Activated CD4-positive, alpha-beta T cell treated with anti-CD3 and anti-CD28 coated beads, Interleukin-2, amount 10 ng/mL, durations not matched to agents 7 days and 5 days (primary cell): ENCODE results near the gene C1D. TPM values are rescaled to one million over a fixed set of nuclear protein-coding genes. Genes with fewer than 3 reads are reported as not detected.

Source experiments
- CTCF ChIA-PET: fragments of 350-600 bp; sonication (Branson Sonifier 250); formaldehyde crosslinking; loops from one replicate; lab custom pipeline; 2021; ENCODE audit warnings: antibody characterized with exemption; lab: Charles Lee
- POLR2A ChIA-PET: fragments of 350-600 bp; sonication (Branson Sonifier 250); formaldehyde crosslinking; loops from one replicate; lab custom pipeline; 2021; ENCODE audit warnings: antibody characterized with exemption; lab: Charles Lee
- DNase-seq: peaks from one replicate; pipeline ENCODE4 v3.0.0-alpha.2; 2020
- H3K27ac Mint-ChIP-seq: one replicate; pipeline ENCODE4 v1.8.0; 2021; ENCODE audit warnings: mild to moderate bottlenecking, moderate library complexity, mixed read lengths
- H3K27me3 Mint-ChIP-seq: one replicate; pipeline ENCODE4 v1.8.0; 2021; ENCODE audit warnings: mixed read lengths
- H3K36me3 Mint-ChIP-seq: one replicate; pipeline ENCODE4 v1.8.0; 2021; ENCODE audit warnings: low read depth, mixed read lengths
- H3K4me1 Mint-ChIP-seq: one replicate; pipeline ENCODE4 v1.8.0; 2021; ENCODE audit warnings: mixed read lengths
- H3K4me3 Mint-ChIP-seq: one replicate; pipeline ENCODE4 v1.8.0; 2021; ENCODE audit warnings: mild to moderate bottlenecking, moderate library complexity, mixed read lengths
- H3K9me3 Mint-ChIP-seq: one replicate; pipeline ENCODE4 v1.8.0; 2021; ENCODE audit warnings: mixed read lengths
- total RNA-seq, 2 experiments: library from RNA; stranded (reverse); gene quantifications; one replicate each; pipeline ENCODE4 v1.2.3, GENCODE V29; 2021

Gene C1D
- total RNA-seq, 2 experiments from 2014 or later = 14.6 to 14.7 TPM

DNA sequence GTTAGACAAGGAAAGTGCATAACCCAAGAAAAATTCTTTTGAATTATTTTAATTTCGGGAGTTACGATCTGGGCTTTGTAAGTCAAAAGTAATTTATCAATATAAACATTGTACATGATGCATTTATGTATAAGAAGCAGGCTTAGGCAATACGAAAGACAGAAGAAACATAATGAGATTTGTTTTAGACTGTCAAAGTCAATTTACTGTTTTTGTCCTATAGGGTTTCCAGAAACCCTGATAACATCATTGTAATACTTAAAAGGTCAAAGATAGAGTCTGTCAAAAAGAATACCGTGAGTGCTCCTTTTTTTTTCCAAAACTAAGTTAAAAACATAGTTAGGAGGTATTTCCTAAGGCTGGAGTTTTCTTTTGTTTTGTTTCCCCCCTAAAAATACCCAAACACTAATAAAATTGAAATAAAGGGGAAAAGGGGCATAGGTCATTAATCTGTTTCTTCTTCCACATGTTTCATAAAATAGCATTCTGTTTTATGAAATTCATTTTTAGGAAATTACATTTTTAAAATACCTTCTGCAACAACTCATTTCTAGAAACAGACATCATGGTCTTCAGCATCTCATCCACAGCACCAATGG is 16.1 kb downstream of the C1D start:
- POLR2A ChIA-PET = no interaction called here
- no peak for DNase-seq
- Mint-ChIP-seq H3K27me3 (no peaks in the 10 kb centered on the region), H3K36me3 (peaks cover 12% of the 10 kb centered on the region), H3K4me3 (no peak overlapping the region), H3K4me1 (peaks cover 6% of the 10 kb centered on the region), H3K9me3 (no peaks in the 10 kb centered on the region), H3K27ac (no peak overlapping the region)
- CTCF ChIA-PET = no interaction called here

DNA sequence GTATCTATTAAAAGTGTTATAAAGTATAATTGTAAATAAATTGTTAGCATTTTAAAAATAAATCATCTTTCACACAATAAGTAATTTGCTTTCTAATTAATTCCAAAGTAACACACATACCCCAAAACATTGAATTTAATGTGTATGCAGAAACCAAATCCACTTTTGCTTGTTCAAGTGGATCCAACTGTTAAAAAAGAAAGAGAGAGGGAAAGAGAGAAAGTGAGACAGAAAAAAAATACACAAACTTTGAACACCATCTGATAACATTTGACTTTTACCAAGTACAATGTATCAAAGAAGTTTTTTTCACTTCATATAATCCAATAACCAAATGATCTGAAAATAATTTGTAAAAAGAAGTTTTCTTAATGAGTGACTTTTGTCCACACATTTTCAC is 16.6 kb downstream of the C1D start:
- no peaks in the 10 kb centered on the region for H3K9me3 Mint-ChIP-seq
- peaks cover 15% of the 10 kb centered on the region for H3K36me3 Mint-ChIP-seq
- no peak for DNase-seq
- H3K4me1 Mint-ChIP-seq = peaks cover 4% of the 10 kb centered on the region
- no peak overlapping the region for H3K4me3 Mint-ChIP-seq
- H3K27me3 Mint-ChIP-seq = no peaks in the 10 kb centered on the region
- CTCF ChIA-PET = no interaction called here
- no peak overlapping the region for H3K27ac Mint-ChIP-seq
- POLR2A ChIA-PET = no interaction called here

DNA sequence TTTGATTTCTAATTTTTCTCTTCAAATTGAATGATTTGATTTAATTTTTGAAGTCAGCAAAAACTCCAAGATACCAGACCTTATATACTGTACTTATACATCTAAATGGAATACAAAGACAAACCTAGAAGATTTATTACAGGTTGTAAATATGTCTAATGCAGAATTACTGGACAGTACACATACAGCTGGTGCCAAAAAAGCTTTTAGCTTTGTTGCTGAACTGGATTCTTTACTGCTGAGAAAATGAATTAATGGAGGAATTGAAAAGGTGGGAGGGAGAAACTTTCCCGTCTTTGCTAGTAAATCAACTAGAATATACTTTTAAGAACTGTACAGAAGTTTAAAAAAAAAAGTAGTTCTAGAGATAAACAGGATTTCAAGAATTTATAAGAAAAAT is 17.5 kb downstream of the C1D start:
- Mint-ChIP-seq H3K9me3 (no peaks in the 10 kb centered on the region), H3K4me1 (peaks cover 4% of the 10 kb centered on the region), H3K27ac (no peak overlapping the region), H3K4me3 (no peak overlapping the region), H3K36me3 (peaks cover 15% of the 10 kb centered on the region), H3K27me3 (no peaks in the 10 kb centered on the region)
- no peak for DNase-seq
- ChIA-PET CTCF (no interaction called here), POLR2A (no interaction called here)

DNA sequence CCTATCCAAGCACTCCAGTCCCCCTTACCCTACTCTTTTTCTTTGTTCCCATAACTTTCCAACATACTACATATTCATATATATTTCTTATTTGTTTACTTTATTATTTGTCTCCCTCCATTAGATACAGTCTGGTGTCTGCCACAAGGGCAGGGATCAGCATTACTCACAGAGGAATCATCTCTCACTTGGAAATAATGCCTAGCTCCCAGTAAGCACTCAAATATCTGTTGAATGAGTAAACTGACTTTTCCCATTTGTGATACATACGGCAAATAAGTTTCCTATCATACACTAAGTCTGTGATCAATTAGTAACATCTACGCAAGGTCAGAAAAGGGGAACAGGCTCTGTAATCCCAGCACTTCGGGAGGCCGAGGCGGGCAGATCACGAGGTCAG is 18.7 kb downstream of the C1D start:
- POLR2A ChIA-PET = no interaction called here
- Mint-ChIP-seq H3K4me1 (peaks cover 3% of the 10 kb centered on the region), H3K36me3 (peaks cover 15% of the 10 kb centered on the region), H3K27ac (no peak overlapping the region), H3K4me3 (no peak overlapping the region), H3K27me3 (no peaks in the 10 kb centered on the region), H3K9me3 (no peaks in the 10 kb centered on the region)
- CTCF ChIA-PET = no interaction called here
- DNase-seq = no peak

DNA sequence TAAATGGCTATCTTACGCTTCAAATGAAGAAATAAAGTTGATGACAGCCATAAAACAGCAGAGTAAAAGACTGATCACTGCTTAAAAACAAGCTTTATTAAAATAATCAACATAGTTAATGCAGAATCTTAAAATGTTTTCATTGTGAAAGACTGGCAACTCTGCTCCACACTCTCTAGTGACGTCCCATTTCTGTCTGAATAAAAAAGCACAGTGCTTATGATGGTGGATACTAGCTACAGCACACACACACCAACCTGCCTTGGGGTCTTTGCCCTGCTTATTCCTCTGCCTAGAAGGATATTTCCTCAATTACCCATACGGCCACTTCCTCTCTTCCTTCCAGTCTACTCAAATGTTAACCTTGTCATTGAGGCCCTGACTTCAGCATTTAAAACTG is 19.1 kb downstream of the C1D start:
- no peak for DNase-seq
- H3K36me3 Mint-ChIP-seq = peaks cover 15% of the 10 kb centered on the region
- H3K4me1 Mint-ChIP-seq = peaks cover 2% of the 10 kb centered on the region
- ChIA-PET CTCF (no interaction called here), POLR2A (no interaction called here)
- no peak overlapping the region for H3K27ac Mint-ChIP-seq
- H3K27me3 Mint-ChIP-seq = no peaks in the 10 kb centered on the region
- no peaks in the 10 kb centered on the region for H3K9me3 Mint-ChIP-seq
- no peak overlapping the region for H3K4me3 Mint-ChIP-seq

DNA sequence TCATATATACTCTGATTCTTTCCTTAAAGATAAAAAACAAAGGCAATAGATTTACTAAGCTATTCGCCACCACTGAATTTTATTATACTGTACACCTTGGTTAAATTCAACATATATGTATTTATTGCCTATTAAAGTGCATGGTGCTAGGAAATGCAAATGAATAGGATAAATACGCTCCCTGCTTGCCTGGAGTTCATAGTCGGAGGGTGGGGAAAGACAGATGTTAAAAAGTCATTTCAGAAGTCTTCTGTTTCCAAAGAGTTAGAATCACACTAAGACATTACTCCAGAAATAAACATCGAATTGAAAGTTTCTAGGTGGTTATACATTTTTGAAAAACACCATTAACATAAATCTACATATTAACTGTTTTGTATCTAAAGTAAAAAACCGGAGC is 19.8 kb downstream of the C1D start:
- H3K9me3 Mint-ChIP-seq = no peaks in the 10 kb centered on the region
- CTCF ChIA-PET = no interaction called here
- no peaks in the 10 kb centered on the region for H3K27me3 Mint-ChIP-seq
- H3K27ac Mint-ChIP-seq = no peak overlapping the region
- POLR2A ChIA-PET = no interaction called here
- peaks cover 13% of the 10 kb centered on the region for H3K36me3 Mint-ChIP-seq
- no peak for DNase-seq
- no peaks in the 10 kb centered on the region for H3K4me1 Mint-ChIP-seq
- no peak overlapping the region for H3K4me3 Mint-ChIP-seq

DNA sequence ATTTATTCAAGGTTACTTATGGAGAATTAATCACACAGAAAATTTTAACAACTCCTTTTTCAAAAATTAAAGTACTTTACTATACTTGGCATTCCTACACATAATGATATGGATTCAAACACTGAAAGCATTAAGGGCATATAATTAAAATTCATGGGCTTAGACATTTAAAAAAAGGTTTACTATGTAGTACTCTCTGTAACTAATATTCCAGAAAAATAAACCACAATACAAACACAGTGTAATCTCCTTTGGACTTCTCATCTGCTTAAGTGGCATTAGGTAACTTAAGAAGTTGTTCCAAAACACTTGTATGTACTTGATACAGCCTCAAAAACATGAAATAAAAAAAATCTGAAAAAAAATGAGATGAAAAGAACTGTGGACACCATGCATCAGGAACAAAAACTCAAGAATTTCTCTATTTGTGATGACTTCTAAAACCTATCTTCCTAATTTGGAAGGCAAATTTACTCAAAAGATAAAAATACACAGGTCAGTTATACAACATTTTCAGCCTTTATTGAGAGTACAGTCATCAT is 21.0 kb downstream of the C1D start:
- POLR2A ChIA-PET = no interaction called here
- CTCF ChIA-PET = interaction anchor here (1.8 kb wide), 1 partner anchor 21 kb away, joined by 4 read pairs; the partner anchor contains the start of gene C1D
- peaks cover 13% of the 10 kb centered on the region for H3K36me3 Mint-ChIP-seq

DNA sequence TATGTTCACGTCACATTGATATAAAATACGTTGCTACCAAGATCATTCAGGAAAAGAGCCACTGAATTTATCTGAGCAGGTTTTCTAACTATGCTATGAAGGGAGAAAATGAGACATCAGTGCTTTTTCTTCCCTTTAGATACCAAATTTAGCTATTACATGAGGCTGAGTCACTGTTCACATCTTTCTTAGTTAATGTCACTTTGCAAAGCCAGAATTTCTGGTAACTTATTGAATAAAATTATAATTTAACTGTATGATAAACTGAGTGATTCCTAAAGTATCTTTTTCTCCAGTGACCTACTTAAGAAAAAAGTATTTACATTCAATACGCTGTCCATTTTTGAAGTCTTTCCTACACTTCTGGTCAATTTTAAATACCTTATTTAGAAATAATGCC is 22.7 kb downstream of the C1D start:
- Mint-ChIP-seq H3K27ac (no peak overlapping the region), H3K4me3 (no peak overlapping the region), H3K36me3 (peaks cover 9% of the 10 kb centered on the region), H3K4me1 (no peaks in the 10 kb centered on the region), H3K9me3 (no peaks in the 10 kb centered on the region), H3K27me3 (peaks cover 2% of the 10 kb centered on the region)
- ChIA-PET POLR2A (no interaction called here), CTCF (interaction anchor here (1.2 to 1.8 kb wide), 2 partner anchors 9 to 23 kb away, joined by 3 to 4 read pairs; partner anchors contain the start of gene C1D)
- DNase-seq = no peak

More for the DNA sequence above, 21.0 kb downstream of the C1D start:
- no peak for DNase-seq
- no peaks in the 10 kb centered on the region for H3K4me1 Mint-ChIP-seq
- H3K4me3 Mint-ChIP-seq = no peak overlapping the region
- no peaks in the 10 kb centered on the region for H3K27me3 Mint-ChIP-seq
- no peaks in the 10 kb centered on the region for H3K9me3 Mint-ChIP-seq
- no peak overlapping the region for H3K27ac Mint-ChIP-seq

DNA sequence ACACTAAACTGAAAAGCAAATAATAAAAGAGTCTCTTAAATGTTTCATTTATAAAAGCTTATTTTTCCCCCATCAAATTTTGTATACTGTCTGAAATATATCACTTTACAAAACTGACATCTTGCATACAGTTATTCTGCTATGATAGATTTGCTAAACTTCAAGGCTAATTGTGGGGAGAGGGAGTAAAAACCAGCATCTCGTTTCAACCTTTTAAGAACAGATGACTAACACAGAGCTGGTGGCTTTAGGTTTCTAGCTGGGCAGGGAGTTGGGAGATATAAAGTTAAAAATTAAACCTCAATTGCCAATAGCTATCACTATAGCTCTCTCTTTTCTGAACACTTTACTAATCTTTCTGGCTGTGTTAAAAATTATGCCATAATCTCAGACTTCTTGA is 23.5 kb downstream of the C1D start:
- CTCF ChIA-PET = no interaction called here
- no peaks in the 10 kb centered on the region for H3K4me1 Mint-ChIP-seq
- POLR2A ChIA-PET = no interaction called here

DNA sequence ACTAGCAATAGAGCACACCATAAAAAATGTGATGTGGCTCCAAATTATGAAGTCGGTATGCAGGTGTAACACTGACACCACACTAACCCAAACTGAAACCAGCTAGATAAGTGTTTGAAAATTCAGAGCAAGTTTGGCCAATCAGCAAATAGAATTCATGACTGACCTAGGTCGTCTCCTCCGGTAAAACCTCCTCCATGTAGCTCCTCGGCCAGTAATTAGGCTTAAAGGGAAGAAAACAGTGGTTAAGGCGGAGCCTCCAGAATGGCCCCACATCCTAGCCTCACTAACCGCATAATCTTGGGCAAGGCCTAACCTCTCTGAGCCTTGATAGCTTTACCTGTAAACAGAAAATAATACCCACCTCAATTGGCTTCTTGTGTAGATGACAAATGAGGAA is 30.1 kb downstream of the C1D start:
- H3K36me3 Mint-ChIP-seq = no peaks in the 10 kb centered on the region
- no peaks in the 10 kb centered on the region for H3K4me1 Mint-ChIP-seq
- no peak for DNase-seq
- no peak overlapping the region for H3K4me3 Mint-ChIP-seq
- peaks cover 10% of the 10 kb centered on the region for H3K27me3 Mint-ChIP-seq
- CTCF ChIA-PET = no interaction called here
- no peaks in the 10 kb centered on the region for H3K9me3 Mint-ChIP-seq
- no peak overlapping the region for H3K27ac Mint-ChIP-seq
- POLR2A ChIA-PET = no interaction called here

More for the DNA sequence above, 23.5 kb downstream of the C1D start:
- Mint-ChIP-seq H3K27me3 (peaks cover 2% of the 10 kb centered on the region), H3K27ac (no peak overlapping the region), H3K4me3 (no peak overlapping the region), H3K9me3 (no peaks in the 10 kb centered on the region), H3K36me3 (peaks cover 9% of the 10 kb centered on the region)
- no peak for DNase-seq

DNA sequence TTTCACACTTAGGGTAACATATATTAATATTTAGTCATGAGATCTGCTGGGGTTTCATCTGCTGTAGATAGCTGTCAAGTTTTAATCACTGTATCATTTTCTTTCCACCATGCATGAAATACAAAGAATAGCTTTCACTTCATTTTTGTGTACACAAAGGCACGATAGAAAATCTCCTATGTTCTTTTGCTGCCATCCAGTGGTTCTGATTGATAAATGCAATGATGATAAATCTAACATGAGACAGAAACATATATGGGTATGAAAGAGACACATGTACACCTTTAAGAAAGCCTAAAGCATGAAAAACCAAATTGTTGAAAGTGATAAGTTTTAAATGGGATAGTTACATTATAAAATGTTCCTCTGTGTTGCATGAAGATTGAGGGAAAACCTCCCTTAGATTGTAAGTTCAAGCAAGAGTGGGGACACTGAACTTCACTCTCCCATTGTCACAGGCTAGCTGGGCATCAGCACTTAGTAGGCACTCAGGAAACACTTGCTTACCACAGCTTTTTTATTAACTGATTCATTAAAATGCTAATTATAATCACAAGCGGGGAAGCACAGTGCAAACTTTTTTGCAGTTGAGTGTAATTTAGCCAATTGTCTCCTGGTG is 31.2 kb downstream of the C1D start:
- H3K27me3 Mint-ChIP-seq = peaks cover 14% of the 10 kb centered on the region
- no peaks in the 10 kb centered on the region for H3K9me3 Mint-ChIP-seq
- no peaks in the 10 kb centered on the region for H3K36me3 Mint-ChIP-seq
- peak; percentile 12 for DNase-seq
- ChIA-PET POLR2A (no interaction called here), CTCF (interaction anchor here (0.9 kb wide), 1 partner anchor 8 kb away, joined by 3 read pairs; no protein-coding TSS in a partner anchor)
- H3K27ac Mint-ChIP-seq = no peak overlapping the region
- H3K4me1 Mint-ChIP-seq = no peaks in the 10 kb centered on the region
- H3K4me3 Mint-ChIP-seq = no peak overlapping the region

DNA sequence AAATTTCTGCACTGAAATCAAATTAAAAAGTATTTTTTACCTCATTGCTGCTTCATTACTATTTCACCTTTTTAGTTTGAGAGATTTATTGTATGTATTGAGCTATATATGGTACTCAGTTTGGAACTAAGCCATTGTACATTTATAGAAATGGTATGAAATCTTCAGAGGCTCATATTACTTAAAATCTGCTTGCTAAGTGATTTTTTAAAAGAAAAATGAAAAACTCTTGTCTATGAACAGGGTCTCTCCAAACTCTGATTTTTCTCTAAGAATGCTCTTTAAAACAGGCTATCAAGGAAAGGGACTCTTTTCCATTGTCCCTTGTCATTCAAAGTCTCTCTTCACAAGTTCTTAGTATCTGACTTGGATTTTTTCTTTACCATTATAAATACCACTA is 31.8 kb downstream of the C1D start:
- H3K27me3 Mint-ChIP-seq = peaks cover 19% of the 10 kb centered on the region
- H3K4me1 Mint-ChIP-seq = no peaks in the 10 kb centered on the region
- H3K27ac Mint-ChIP-seq = no peak overlapping the region
- H3K4me3 Mint-ChIP-seq = no peak overlapping the region
- ChIA-PET POLR2A (interaction anchor here (0.7 kb wide), 1 partner anchor 53 kb away, joined by 3 read pairs; no protein-coding TSS in a partner anchor), CTCF (interaction anchor here (0.9 kb wide), 1 partner anchor 9 kb away, joined by 3 read pairs; no protein-coding TSS in a partner anchor)
- DNase-seq = no peak
- no peaks in the 10 kb centered on the region for H3K36me3 Mint-ChIP-seq
- no peaks in the 10 kb centered on the region for H3K9me3 Mint-ChIP-seq

DNA sequence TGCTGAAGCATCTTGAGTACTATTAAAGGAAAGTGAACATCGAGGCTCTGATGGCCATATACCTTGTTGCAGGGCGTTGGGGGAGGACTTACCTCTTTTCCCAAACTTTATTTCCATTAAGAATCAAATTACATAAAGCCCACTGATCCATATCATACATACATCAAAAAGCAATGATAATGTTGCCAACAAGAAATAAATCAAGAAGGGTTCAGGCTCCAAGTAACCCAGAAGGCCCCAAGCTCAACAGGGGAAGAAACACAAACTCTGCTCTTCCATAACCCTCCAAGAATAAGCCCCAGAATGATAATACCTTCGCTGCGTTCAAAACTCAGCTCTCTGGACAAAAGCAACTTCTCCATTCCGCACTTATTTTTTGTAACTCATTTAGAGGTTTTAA is 32.3 kb downstream of the C1D start:
- Mint-ChIP-seq H3K27ac (no peak overlapping the region), H3K9me3 (no peaks in the 10 kb centered on the region), H3K4me3 (no peak overlapping the region), H3K27me3 (peaks cover 22% of the 10 kb centered on the region), H3K4me1 (no peaks in the 10 kb centered on the region), H3K36me3 (no peaks in the 10 kb centered on the region)
- POLR2A ChIA-PET = interaction anchor here (0.7 kb wide), 1 partner anchor 53 kb away, joined by 3 read pairs; no protein-coding TSS in a partner anchor
- CTCF ChIA-PET = interaction anchor here (0.9 kb wide), 1 partner anchor 10 kb away, joined by 3 read pairs; no protein-coding TSS in a partner anchor
- DNase-seq = no peak
